Activated T-helper 9 cell treated with anti-CD3 and anti-CD28 coated beads, Interleukin-2, amount 50 U/mL, for 16 hours (primary cell): ENCODE results near the gene SPEM2.
"Not testable (repeated sequence)": the region's sequence is repeated elsewhere in the genome, so short reads cannot be mapped to it uniquely, and the experiment has no call there.

Experiments
- DNase-seq: peaks from one replicate; pipeline ENCODE4 v3.0.0-alpha.2; 2020; ENCODE audit warnings: low read depth

The SPEM2 gene

DNA sequence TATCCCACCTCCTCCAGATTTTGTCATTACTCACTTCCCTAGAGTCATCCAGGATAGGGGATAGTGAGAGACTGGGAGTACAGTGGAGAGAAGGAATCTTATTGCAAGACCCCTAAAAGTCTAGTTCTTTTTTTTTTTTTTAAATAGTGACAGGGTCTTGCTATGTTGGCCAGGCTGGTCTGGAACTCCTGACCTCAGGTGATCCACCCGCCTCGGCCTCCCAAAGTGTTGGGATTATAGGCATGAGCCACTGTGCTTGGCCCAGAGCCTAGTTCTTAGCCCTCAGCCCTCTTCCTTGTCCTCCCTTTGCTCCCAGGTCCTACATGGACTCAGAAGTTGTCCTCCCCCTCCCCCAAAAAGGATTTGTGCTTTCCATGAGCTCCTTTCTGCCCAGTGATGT is 16.7 kb downstream of the SPEM2 start:
- DNase-seq: no peak

DNA sequence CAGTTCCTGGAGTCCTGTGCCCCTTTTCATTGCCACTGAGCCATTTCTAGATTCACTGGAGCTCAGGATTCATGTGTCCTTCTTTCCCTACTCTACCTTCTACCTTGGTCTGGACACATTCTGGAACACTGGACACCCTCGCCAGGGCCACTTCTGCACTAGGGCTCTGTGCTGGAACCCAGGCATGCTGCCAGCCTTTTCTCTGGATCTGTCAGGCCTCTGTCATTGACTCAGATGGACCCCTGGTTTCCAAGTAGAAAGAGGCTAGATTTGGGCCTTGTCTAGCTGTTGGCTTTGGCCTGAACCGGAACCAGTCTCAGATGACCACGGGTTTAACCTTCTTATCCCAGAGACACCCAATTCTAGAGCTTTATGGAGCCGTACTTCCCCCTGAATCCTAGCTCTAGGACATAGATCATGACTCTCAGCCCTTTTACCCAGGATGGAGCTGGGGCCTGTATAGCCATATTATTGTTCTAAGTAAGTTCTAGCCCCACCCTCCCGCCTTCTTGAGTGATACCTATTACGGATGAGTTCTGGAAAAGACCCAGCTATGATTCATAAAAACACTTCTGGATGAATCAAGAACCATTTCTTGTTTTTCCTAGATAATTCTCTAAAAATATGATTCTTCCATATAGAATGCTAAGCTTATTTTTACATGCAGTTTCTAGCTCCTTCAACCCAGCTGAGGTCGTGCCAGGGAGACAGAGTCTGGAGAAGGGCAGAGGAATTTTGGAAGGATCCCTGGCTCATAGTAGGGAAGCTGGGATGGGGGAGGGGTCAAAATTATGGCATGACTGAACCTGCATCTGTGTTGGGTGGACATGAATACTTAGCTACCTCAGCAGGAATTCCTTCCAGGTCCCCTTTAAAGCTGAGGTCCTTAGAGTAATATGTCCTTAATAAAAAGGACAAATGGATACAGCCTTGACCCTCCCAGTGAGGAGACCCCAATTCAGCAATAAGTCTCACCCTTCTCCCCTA is 18.4 kb downstream of the SPEM2 start:
- DNase-seq: no peak

DNA sequence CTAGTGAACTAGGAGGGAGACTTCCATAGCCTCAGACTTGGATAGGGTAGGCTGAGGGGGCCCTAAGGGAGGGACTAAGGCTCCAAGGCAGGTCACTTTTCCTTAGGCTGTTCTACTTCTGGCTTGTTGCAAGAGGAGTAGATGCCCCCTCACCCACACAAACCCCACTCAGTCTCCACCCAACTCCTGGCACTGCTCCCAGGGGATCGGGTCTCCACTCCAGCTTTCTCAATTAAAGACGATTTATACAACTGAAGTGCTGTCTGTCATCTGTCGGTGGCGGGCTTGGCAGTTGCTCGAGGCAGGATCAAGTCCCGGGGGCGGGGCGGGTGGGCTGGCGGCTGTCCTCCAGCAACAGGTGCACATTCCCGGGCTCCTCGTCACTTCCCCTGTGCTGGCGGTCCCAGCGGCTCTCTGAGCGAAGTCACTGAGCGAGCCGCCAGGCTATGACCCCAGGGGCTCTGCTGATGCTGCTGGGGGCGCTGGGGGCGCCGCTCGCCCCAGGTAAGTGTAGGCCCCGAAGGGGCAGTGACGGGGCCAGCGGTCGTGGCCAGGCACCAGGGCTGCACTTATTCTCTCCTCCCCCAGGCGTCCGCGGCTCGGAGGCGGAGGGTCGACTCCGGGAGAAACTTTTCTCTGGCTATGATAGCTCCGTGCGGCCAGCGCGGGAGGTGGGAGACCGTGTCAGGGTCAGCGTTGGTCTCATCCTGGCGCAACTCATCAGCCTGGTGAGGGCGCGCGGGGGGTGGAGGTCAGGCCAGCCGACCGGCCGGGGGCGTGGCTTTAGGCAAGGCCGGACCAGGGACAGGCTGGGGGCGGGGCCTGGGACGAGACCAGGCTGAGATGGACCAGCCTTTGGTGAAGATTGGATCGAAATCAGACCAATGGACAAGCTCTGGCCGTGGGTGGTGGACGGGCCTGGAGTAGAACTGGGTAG is 19.5 kb downstream of the SPEM2 start, which contains the start of gene CHRNB1:
TSS of gene CHRNB1 (plus strand) at position 380 of the 937 bp plus-strand sequence. CDS start at position 447, 67 bp downstream.
- DNase-seq: no peak

DNA sequence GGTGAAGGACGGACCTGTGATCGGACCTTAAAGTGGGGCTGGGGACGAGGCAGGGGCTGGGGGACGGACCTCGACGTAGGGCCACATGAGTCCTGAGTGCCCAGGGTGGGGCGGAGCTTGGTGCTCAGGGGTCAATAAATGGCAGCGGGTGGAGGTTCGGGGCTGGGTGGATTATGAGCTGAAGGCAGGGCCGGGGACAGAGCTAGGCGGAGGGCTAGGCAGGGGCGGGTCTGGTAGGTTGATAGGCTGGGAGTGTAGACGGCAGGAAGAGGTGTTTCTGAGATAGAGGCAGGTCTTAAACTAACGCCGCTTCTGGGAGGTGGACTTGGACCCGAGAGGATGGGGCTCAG is 20.2 kb downstream of the SPEM2 start:
- DNase-seq: no peak

DNA sequence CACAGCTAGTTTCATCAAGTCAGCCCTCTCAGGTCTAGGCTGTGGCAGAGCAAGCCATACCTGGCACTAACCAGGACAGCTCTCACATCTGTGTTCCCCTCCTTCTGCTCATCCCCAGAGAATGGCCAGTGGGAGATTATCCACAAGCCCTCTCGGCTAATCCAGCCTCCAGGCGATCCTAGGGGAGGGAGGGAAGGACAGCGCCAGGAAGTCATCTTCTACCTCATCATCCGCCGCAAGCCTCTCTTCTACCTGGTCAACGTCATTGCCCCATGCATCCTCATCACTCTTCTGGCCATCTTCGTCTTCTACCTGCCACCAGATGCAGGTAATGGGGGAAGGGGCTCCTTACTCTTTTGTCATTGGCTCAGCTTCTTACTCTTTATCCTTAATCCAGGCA is 23.0 kb downstream of the SPEM2 start:
- no peak for DNase-seq

DNA sequence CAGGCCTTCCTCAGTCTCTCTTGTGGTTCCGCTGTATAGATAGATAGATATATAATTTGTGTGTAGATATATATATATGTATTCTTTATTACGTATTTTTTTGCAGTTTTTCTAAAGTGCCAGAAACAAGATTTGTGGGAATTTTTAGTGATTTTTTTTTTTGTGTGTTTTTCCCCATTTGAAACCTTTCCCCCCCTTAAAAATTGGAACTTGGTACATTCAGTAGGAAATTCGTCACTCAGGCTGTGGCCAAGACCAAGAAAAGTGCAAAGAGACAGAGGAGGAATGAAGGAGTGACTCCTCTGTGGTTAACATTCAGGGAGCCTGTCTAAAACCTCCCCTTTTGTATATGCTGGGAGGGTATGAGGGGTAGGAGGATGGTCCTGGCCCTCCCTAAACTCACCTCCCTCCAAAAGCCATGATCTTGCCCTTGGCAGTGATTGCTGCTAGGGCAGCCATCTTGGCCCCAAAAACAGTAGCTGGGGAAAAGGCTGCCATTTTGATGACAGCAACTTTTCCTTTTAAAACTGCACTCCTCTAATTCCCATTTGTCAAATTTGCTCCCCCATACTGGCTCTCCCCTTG is 34.6 kb downstream of the SPEM2 start:
- DNase-seq: no peak

DNA sequence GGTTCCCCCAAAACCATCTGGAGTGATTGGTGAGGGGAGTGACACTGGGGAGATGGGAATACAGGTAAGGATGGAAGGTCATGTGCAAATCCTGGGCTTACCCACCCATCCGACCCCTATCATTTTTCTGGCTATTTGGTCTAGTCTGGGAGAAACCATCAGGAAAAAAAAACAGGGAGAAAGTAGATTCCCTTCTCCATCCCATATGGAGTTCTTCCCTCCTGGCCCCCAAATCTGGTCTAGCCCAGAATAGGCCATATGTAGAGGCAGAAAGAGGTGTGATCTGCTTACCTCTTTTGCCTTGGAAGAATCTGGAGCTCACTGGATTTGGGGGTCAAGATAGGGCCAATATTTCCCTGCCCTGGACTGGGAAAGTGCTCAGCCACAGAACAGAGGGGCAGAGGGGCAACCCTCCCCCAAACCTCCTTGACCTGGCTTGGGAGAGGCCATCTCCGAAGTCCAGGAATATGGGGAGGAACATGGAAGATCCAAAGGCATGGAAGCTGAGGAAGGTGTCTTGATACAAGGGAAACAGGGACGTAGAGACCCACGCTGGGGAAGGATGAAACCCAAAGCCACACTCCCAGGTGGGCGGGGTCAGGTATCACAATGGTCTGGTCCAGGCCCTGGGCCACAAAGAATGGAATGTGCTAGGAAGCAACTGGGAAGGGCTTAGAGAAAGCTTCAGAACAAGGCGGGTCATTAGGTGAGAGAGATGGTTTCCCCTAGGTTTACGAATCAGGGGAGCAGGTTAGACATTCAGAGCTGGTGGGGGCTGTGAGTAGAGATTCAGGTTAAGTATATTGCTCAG is 35.6 kb downstream of the SPEM2 start:
- DNase-seq: no peak

DNA sequence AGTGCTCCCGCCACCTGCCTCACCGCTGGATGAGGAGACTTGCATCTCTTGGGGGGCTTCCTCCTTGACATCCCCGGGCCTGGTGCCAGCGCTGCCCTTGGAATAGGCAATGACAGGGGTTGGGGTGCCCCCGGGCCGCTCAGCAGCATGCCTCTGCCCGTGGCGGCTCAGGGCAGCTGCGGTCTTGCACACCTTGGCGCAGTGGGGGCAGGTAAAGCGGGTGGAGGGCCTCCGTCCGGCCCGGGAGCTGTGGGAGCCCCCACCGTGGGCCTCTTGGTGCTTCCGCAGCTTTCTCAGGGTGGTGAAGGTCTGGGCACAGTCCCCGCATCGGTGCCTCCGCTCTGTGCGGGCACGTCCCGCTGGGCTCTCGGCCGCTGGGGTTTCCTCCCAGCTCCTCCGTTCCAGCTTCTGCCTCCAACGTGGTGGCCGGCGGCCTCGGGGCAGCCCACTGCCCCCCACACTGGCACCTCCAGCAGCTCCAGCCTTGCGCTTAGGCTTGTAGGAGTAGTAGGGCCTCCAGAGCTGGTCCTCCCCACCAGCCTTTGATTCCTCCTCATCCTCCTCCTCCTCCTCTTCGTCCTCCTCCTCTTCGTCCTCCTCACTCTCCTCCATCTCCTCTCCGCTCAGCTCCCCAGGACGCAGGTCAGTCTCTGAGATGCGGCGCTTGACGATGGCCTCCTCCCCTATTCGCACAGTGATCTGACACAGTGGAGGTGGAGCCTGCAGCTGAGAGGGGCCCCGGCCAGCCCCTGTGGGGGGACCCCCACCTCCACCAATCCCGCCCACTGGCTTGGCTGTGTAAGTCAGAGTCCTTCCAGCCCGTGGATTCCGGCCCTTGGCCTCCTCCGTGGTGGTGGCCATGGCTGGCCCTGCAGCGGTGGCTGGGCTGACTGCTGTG is 37.3 kb downstream of the SPEM2 start:
- no peak for DNase-seq

DNA sequence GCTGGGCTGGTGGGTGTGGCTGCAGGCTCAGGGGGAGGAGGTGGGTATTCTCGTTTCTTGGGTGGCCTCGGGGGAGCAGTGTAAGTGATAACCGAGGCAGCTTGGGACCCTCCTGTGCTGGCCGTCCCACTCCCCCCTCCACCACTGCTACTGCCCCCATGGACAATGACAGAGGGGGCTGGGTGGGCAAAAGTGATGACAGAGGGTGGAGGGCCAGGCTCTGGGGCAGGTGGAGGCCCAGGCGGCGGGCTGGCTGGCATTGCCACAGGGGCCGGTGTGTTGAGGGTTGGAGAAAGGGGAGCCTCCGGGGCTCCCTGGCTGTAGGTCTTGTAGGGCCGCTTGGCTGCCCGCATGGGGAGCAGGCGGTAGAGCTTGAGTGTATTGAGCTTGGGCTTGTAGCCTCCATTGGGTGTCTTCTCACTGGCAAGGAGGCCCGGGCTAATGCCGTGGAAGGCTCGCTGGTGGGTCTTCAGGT is 38.0 kb downstream of the SPEM2 start:
- no peak for DNase-seq

DNA sequence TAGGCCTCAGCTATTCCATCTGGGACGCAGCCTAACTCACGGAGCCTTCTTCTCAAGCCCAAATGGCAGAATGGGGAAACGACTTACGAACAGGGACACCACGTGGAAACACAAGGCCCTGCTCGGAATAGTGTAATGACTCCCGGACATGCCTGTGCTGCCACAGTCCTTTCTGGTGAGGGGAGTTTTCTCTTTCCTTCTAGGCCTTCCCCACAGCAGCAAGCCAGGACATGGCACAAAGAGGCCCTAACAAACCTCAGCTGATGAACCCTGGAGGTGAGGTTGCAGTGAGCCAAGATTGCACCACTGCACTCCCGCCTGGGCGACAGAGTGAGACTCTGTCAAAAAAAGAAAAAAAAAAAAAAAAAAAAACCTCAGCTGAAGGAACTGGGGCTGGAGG is 38.7 kb downstream of the SPEM2 start:
- no peak for DNase-seq

DNA sequence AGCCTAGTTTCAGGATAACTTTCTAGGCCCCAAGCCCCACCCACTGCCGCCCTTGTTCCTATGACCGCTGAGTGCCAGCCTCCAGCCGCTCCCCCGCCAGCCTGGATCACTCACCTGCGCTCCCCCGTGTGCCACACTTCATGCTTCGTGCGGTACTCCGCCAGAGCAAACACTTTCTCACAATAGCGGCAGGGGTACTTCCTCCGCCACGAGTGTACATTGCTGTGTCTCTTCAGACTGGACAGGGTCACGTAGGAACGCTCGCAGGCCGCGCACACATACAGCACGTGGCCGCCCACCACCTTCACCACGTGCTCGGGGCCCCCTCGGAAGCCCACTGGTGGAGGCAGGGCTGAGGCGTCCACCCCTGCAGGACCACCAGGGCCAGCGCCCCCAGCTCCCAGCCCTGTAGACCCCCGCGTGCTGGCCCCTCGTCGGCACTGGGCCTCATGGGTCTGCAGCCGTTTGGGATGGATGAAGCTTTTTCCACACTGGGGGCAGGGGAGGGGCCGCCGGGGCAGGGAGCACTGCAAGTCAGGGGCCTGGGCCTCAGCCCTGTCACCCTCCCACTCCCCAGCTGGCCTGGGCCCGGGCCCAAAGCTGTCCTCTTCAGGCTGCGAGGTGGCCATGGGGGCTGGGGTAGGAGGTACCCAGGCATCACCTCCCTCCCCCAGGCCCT is 40.3 kb downstream of the SPEM2 start:
- DNase-seq: no peak

DNA sequence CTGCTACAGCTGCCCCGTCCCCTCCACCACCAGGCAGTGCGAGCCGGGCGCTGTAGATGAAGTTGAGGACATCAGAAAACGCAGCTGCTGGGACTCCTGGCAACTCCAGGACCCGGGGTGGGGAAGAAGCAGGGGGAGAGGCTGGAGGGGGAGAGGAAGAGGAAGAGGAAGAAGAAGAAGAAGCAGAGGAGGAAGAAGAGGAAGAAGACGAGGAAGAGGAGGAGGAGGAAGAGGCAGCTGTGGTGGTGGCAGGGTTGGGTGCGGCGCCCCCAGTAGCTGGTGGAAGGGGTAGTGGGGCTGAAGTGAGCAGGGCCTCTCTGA is 40.9 kb downstream of the SPEM2 start:
- DNase-seq: no peak

DNA sequence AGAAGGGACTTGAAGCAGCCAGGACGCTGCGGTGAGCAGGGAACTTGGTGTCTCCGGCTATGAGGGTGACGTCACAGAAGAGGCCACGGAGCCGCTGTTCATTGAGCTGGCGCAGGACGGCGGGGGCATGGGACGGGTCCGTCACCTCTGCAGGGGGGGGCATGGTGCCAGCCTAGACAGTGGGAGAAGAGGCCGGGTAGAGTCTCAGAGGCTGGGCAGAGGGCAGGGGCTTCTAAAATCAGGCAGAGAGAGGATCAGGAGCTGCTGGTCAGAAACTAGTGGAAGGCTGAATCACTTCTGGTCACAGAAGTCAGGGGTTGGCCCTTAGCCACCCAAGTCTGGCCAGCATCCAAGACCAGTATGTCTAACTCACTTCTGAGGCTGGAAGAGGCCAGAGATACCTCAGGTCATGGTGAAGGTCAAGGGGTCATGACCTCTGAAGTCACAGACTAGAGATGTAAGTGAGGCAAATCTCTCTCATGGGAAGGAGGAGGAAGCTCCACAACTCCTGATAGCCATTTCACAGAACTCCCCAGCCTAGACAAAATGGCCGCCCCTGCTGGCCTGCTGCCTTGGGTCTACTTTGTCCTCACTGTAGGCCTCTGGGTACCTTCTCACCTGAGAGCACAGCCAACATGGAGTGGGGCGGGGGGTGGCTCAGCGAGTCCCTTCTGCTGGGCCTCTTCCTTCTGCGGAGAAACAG is 41.4 kb downstream of the SPEM2 start:
- no peak for DNase-seq

DNA sequence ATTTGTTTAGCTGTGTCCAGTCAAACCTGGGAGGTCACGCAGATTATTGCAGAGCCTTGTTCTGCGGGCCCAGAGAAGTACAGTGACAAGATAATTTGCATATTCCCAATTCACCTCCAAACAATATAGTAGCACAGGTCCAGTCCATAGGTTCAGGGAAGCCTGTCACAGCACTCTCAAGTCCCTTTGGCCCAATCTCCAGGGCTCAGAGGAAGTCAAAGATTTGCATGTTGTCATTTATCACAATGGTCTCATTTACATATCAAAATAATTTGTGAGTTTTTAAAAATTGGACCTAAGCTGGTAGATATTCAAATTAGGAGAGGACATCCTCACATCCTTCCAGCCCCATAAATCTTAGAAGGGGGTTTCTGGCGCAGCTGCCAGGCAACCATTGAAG is 42.1 kb downstream of the SPEM2 start:
- no peak for DNase-seq

DNA sequence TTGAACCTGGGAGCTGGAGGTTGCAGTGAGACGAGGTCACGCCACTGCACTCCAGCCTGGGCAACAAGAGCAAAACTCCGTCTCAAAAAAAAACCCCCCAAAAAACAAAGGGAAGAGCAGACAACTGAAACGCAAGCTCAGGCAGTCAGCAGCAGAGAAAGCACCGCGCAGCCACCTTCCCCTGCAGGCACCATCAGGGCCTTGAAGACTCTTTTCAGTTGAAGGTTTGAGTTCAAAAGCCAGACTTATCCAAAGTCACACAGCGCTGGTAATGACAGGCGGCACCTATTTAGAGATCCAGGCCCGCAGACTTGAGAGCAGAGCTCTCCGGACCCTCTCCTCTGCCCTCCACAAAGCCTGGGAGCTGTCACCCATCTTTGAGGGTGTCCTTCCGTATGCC is 42.9 kb downstream of the SPEM2 start:
- DNase-seq: no peak

DNA sequence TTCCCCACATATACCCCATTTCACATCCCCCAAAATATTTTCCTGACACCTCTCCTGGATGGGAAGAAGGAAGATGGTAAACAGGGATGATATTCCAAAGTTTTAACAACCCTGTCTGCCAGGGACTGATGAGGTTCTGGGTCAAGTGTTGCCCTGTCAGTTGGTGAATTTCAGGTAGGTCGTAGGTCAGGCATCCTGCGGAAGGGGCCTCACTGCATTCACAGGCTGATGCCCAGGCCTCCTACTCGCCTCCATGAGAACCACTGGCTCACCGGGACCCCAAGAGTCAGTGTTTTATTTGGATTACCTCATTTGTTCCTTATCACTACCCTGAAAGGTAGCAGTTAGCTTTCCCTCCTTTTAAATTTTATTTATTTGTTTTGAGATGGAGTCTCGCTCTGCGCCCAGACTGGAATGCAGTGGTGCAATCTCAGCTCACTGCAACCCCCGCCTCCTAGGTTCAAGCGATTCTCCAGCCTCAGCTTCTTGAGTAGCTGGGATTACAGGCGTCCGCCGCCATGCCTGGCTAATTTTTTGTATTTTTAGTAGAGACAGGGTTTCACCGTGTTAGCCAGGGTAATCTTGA is 43.5 kb downstream of the SPEM2 start:
- DNase-seq: no peak

DNA sequence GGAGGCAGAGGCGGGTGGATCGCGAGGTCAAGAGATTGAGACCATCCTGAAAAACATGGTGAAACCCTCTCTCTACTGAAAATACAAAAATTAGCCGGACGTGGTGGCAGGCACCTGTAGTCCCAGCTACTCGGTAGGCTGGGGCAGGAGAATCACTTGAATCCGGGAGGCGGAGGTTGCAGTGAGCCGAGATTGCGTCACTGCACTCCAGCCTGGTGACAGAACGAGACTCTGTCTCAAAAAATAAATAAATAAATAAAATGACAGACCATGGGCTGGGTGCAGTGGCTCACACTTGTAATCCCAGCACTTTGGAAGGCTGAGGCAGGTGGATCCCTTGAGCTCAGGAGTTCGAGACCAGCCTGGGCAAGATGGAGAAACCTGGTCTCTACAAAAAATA is 44.4 kb downstream of the SPEM2 start:
- not testable (repeated sequence) for DNase-seq

DNA sequence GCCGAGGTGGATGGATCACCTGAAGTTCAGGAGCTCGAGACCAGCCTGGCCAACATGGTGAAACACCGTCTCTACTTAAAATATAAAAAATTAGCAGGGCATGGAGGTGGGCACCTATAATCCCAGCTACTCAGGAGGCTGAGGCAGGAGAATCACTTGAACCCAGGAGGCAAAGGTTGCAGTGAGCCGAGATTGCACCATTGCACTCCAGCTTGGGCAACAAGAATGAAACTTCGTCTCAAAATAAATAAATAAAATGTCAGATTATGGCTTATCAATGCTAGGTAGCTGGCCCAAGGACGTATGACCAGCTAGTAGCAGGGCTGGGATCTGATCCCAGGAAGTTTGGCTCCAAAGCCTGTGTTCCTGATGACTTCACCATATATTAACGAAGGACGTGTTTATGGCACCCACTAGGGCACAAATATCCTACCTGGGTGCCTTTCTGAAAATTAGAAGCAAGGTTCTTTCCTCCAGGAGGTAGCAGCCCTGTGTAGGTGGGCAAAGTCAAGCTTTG is 45.1 kb downstream of the SPEM2 start:
- not testable (repeated sequence) for DNase-seq

DNA sequence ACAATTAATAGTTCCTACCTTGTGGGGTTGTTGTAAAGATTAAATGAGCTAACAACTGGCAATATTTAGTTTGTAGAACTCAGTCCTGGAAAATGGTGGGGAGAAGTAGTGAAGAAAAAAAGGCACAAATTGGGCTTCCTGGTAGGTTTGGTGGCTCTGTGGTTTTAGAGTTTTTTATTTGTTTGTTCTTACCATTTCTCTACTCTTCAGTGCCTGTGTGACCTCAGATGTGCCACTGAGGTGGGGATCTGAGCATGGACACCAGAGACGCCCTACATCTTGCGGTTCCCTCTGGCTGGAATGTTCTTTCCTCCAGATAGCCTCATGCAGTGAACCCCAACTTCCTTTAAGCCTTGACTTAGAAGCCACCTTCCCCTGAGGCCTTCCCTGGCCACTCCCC is 46.3 kb downstream of the SPEM2 start:
- DNase-seq: no peak
